Measurements from ENCODE around the gene FERMT1. TPM values are rescaled to one million over a fixed set of nuclear protein-coding genes. Genes with fewer than 3 reads are reported as not detected.

FERMT1 gene
- total and polyA plus RNA-seq, 9 donors = 1.1 to 10.4 (median 4.7) TPM

DNA sequence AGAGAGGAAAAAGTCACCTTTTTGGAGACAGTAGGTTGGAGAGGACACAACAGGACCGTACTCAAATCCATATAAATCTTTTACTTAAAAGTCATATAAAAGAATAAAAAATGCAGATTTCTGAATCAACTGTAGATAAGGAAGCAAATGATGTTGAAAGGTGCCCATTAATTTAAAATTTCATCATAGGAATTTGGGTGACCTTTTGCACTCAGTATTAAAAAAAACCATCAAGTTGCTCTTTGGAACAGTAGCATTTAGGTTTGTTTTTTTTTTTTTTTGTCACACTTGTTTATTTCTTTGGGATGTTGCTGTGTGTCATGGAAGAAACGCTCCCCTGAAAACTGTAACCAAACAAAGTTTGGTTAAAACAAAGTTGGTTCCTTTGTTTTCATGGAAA, 48.0 kb downstream of the FERMT1 start:
- Histone ChIP-seq H3K27me3 (no peaks in the 10 kb centered on the region), H3K27ac (no peak overlapping the region), H3K4me1 (ENCODE audit: insufficient read depth) (no peaks in the 10 kb centered on the region), H3K4me3 (no peak overlapping the region), H3K36me3 (no peaks in the 10 kb centered on the region), H3K9me3 (no peaks in the 10 kb centered on the region)
- no peak for DNase-seq
- 70 to 81% (median 73%) methylated on average over 2 of the region's 2 CpGs for WGBS, 3 donors
- TF ChIP-seq CTCF (IDR thresholded peaks at IDR 0.05) (no peak), EP300 (IDR thresholded peaks at IDR 0.05) (no peak), POLR2A (IDR thresholded peaks at IDR 0.05) (no peak)
- intact Hi-C loops (cut with DNase I) = loop anchor here (5.0 to 10.0 kb wide), 3 partner anchors 280 to 547 kb away; no protein-coding TSS in a partner anchor

DNA sequence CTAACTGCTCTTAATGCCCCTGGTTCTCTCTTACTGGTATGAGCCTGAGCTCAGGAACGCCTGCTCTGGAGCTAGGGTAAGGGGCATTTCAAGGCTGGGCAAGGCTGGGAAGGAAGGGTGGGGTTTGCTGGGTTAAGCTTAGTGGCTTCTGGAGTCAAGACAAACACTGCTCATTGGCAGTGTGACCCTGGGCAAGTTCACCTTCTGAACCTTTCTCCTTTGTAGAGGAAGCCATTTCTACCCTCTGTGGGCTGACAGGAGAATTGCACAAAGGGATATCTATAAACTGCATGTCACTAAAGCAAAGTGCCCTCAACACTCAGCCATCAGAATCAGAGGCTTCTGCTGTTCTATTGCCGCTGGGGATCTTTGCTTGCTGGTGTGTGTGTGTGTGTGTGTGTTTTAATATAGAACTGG, 48.7 kb downstream of the FERMT1 start:
- Histone ChIP-seq H3K27me3 (no peaks in the 10 kb centered on the region), H3K36me3 (no peaks in the 10 kb centered on the region), H3K27ac (no peak overlapping the region), H3K9me3 (no peaks in the 10 kb centered on the region), H3K4me1 (ENCODE audit: insufficient read depth) (no peaks in the 10 kb centered on the region), H3K4me3 (no peak overlapping the region)
- DNase-seq = no peak
- TF ChIP-seq EP300 (IDR thresholded peaks at IDR 0.05) = no peak
- TF ChIP-seq POLR2A (IDR thresholded peaks at IDR 0.05) = no peak
- TF ChIP-seq CTCF (IDR thresholded peaks at IDR 0.05) = no peak
- 86 to 94% (median 91%) methylated on average over 2 of the region's 2 CpGs for WGBS, 3 donors
- intact Hi-C loops (cut with DNase I) = loop anchor here in 1 of 4 donors (10.0 kb wide), 1 partner anchor 279 kb away; no protein-coding TSS in a partner anchor

- no peak overlapping the region for H3K27ac ChIP-seq
- TF ChIP-seq EP300 (IDR thresholded peaks at IDR 0.05) (no peak), CTCF (IDR thresholded peaks at IDR 0.05) (no peak), POLR2A (IDR thresholded peaks at IDR 0.05) (no peak)
- no peaks in the 10 kb centered on the region for H3K36me3 ChIP-seq
- WGBS, 3 donors = 89 to 90% (median 90%) methylated on average over 6 of the region's 6 CpGs
- H3K9me3 ChIP-seq = no peaks in the 10 kb centered on the region
- no peaks in the 10 kb centered on the region for H3K27me3 ChIP-seq
- DNase-seq = no peak
- H3K4me3 ChIP-seq = no peak overlapping the region
- intact Hi-C loops (cut with DNase I) = loop anchor here in 1 of 4 donors (10.0 kb wide), 1 partner anchor 276 kb away; no protein-coding TSS in a partner anchor
- no peaks in the 10 kb centered on the region for H3K4me1 ChIP-seq (ENCODE audit: insufficient read depth)
Observed at GRCh38 chr20:6070829-6071695, 51.8 kb downstream of the FERMT1 start.

DNA sequence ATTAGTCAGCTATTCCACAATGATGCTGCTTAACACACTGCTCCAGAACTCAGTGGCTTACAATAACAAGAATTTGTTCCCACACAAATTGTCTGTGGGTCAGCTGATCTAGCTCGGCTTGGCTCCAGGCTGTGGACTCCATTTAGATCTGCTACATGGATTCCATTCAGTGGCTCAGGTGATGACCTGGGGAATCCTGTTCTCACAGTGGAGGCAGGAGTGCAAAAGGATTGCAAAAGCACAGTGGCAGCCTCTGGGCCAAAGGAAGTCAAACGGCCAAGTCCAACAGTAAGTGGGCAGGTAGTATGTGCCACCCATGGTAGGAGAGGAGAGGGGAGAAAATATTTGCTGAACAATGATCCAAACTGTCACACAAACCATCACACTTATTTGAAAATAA, 53.2 kb downstream of the FERMT1 start:
- no peak overlapping the region for H3K27ac ChIP-seq
- WGBS, 3 donors = 86 to 89% (median 87%) methylated on average over 2 of the region's 2 CpGs
- H3K4me1 ChIP-seq (ENCODE audit: insufficient read depth) = no peaks in the 10 kb centered on the region
- no peak for DNase-seq
- no peaks in the 10 kb centered on the region for H3K27me3 ChIP-seq
- intact Hi-C loops (cut with DNase I) = loop anchor here in 1 of 4 donors (10.0 kb wide), 1 partner anchor 275 kb away; no protein-coding TSS in a partner anchor
- H3K4me3 ChIP-seq = no peak overlapping the region
- no peaks in the 10 kb centered on the region for H3K9me3 ChIP-seq
- H3K36me3 ChIP-seq = no peaks in the 10 kb centered on the region
- no peak for TF ChIP-seq EP300 (IDR thresholded peaks at IDR 0.05)
- TF ChIP-seq CTCF (IDR thresholded peaks at IDR 0.05) = no peak
- no peak for TF ChIP-seq POLR2A (IDR thresholded peaks at IDR 0.05)

Data from ovary (tissue), 9 donors.